NCI-H460 (cell line): ENCODE results near the gene POLE. TPM values are rescaled to one million over a fixed set of nuclear protein-coding genes. Genes with fewer than 3 reads are reported as not detected.
"Not testable (repeated sequence)": the region's sequence is repeated elsewhere in the genome, so short reads cannot be mapped to it uniquely, and the experiment has no call there.

Experiments
- DNase-seq: peaks from one replicate; pipeline ENCODE4 v3.0.0-alpha.2; 2016; ENCODE audit warnings: low read depth; ENCODE audit errors: extremely low read depth
- total RNA-seq: library from RNA; depleted of rRNA; stranded (reverse); fragments of >200 nt; shearing (Covaris generic); gene quantifications from 2 replicates; pipeline ENCODE4 v1.2.3, GENCODE V29; 2014

The POLE gene
- total RNA-seq, 1 experiment from 2014 or later = 25.6 TPM

- DNase-seq = no peak
These were observed 32.2 kb upstream of the POLE start for GRCh38 chr12:132719141-132719953.

- DNase-seq = no peak
These were observed 31.5 kb upstream of the POLE start for GRCh38 chr12:132718644-132719043.

GRCh38 chr12:132717531-132718387, 30.6 kb upstream of the POLE start:
- no peak for DNase-seq

- no peak for DNase-seq
These were observed 29.9 kb upstream of the POLE start for GRCh38 chr12:132717011-132717410.

GRCh38 chr12:132716356-132716755, 29.2 kb upstream of the POLE start:
- DNase-seq = no peak

GRCh38 chr12:132715874-132716273, 28.7 kb upstream of the POLE start:
- no peak for DNase-seq

GRCh38 chr12:132713123-132713522, 26.0 kb upstream of the POLE start:
- DNase-seq = no peak

- DNase-seq = no peak
These were observed 24.1 kb upstream of the POLE start for GRCh38 chr12:132711080-132711843.

- DNase-seq = peak; percentile 70
These were observed 23.4 kb upstream of the POLE start, which contains the start of gene PGAM5 for GRCh38 chr12:132710405-132711079. Gene PGAM5, plus strand, starts transcription at chr12:132710842. Its CDS starts 35 bp downstream, at chr12:132710877.

GRCh38 chr12:132710043-132710404, 22.9 kb upstream of the POLE start:
- no peak for DNase-seq

GRCh38 chr12:132708150-132708549, 21.0 kb upstream of the POLE start:
- DNase-seq = no peak

- DNase-seq = no peak
These were observed 20.1 kb upstream of the POLE start for GRCh38 chr12:132707241-132707640.

GRCh38 chr12:132703641-132704040, 16.5 kb upstream of the POLE start:
- DNase-seq = no peak

- DNase-seq = no peak
These were observed 15.5 kb upstream of the POLE start for GRCh38 chr12:132702640-132703039.

- DNase-seq = no peak
These were observed 13.2 kb upstream of the POLE start for GRCh38 chr12:132700212-132700822.

GRCh38 chr12:132698341-132698740, 11.2 kb upstream of the POLE start:
- DNase-seq = no peak

- no peak for DNase-seq
These were observed 8.3 kb upstream of the POLE start for GRCh38 chr12:132695431-132695830.

- DNase-seq = not testable (repeated sequence)
These were observed 7.7 kb upstream of the POLE start for GRCh38 chr12:132694888-132695287.

GRCh38 chr12:132692030-132692429, 4.9 kb upstream of the POLE start:
- DNase-seq = not testable (repeated sequence)

GRCh38 chr12:132690112-132690511, 3.0 kb upstream of the POLE start:
- no peak for DNase-seq
